Activated effector memory CD4-positive, alpha-beta T cell treated with Interleukin-2 at 50 U/mL for 16 hours (primary cell): ENCODE data around the gene FASLG.
"Not testable (repeated sequence)": the region's sequence is repeated elsewhere in the genome, so short reads cannot be mapped to it uniquely, and the experiment has no call there.

Source experiments
- DNase-seq: peaks from one replicate; pipeline ENCODE4 v3.0.0-alpha.2; 2020

Gene FASLG

DNA sequence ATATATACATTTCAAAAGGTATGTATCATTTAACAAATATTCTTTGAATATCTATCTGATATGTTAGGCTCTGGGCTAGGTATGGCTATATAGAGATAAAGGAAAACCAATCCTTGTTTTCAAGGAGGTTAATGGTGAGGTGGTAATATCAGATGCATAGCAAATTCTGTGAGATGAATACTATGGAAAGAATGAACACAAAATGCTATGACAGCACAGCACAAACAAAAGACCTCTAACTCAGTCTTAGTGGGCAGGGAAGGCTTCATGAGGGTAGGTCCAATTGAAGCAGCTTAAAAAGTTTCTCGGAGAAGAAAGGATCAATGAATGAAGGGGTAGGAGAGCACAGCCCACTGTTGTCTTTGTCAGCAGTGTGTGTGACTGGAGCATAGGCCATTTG is 27.2 kb downstream of the FASLG start:
- DNase-seq = no peak

DNA sequence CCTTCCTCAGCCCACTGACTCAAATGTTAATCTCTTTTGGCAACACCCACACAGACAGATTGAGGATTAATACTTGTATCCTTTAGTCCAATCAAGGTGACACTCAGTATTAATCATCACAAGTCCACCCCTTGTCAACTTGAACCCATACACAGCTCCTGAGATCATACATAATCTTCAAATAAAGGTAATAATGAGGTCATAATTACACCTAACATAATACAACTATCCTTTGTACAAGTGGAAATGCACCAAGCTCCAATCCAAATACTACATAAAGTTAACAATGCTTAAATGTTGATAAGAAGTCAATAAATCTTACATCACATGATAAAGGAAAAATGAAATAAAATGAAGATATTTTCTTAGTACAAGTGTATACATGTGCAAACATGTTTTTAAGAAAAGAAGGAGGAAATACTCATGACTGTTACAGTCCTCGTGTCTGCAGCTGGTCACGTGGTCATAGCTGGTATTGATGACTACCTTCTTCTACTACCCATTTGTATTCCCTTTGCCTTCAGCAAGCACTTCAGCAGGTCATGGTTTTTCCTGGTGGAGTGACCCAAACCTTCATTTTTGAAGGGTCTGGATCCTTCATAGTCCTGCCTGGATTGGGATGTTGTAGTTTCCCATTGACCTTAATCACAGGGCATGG is 29.7 kb downstream of the FASLG start:
- DNase-seq = not testable (repeated sequence)

DNA sequence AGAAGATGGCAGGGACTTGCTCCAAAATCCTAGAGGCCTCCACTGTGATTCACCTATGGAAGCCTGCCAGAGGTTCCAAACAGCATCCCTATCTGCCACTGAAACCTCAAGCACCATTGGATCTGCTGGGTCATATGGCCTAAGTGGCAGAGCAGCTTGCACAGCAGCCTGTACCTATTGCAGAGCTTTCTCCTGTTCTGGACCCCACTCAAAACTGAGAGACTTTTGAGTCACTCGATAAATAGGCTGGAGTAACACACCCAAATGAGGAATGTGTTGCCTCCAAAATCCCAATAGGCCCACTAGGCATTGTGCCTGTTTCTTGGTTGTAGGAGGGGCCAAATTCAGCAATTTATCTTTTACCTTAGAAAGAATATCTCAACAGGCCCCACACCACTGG is 32.0 kb downstream of the FASLG start:
- DNase-seq = not testable (repeated sequence)

DNA sequence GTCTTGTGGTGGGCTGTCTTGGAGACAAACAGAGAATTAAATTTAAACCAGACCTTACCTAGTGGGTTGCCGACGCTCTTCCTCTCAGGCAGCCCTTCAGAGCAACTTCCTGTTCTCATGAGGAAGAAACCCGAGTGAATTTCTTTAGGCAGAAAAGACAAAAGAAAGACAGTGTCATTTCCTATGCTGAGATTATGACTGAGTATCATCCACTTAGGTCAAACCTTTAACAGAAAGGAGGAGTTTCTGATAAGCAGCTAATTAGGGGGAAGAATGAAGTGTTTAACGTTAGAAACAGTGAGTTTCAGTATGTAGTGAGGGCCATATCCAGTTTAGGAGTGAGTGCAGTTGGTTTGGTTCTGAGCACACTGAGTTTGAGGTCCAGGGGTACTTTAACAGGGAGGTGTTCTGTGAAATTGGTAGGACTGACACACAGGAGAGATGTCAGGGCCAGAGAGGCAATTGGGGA is 38.7 kb downstream of the FASLG start:
- DNase-seq = no peak

DNA sequence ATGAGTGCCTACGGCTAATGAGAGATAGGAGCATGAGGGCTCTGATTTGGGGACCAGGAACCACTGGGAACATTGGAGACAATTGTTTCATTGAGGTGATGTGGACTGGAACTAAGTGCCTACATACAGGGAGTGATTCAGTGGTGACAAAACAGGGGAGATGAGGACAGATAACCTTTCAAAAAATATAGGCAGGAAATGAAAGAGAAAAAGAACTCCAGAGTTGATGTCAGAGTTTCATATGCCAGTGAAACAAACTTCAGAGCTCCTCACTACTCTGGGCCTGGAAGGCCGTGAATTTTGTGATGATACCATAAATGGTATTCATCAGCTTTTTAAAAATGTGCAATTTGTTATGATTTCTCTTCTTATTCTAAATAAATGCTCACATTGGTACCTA is 39.3 kb downstream of the FASLG start:
- no peak for DNase-seq

DNA sequence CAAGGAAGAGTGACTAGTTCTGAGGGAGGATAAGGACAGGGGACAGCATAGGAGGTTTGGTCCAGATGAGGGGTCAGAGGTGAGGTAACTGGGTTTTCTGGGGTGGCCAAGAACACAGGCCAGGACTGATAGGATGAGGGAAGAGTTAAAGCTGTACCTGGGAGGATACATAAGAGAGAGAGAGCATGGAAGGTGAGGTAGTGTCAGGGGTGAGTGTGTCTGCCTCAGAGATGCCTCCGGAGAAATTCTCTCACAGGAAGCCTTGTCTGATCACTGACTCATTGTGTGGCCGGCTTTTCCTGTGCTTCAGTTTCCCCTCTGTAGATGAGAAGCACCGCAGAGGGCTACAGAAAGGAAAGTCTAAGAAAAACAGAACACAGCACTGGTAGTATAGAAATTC is 40.2 kb downstream of the FASLG start:
- DNase-seq = peak; percentile 68

DNA sequence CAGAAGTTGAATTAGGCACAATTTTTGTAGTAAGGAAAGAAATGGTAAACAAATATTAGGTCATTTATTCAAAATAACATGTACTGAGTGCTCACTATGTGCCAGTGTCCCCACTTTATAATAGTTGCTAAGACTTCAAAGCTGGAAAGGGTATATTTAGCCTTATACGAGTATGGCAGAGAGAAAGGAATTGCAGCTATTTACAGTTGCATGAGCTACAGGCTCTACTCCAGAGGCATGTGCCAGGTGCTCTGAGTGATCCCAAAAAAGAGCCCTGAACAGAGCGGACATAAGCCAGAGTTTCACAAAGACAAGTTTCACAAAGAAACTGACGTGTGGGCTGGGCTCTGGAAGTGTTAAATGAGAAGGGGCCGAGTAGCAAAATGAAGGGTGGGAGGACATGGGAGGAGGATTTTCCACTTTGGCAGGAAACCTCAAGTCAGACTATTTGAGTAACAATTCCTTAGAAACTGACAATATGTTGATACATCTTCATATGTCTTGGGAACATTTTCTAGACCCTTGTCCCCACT is 40.9 kb downstream of the FASLG start:
- no peak for DNase-seq

DNA sequence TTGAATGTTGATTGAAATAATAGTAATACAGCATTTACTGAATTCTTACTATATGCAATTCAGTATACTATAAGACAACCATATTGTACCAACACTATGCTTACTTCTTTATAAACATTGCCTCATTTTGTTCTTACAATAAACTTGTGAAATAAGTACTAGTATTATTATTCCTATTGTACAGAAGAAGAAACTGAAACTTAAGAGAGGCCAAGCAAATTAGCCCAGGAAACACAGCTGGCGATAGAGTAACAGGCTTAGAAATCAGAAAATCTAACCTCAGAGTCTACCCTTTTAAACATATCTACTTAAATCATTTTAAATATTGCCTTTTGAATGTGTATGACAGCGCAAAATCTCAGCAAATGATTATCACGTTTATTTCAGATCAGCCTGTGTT is 41.7 kb downstream of the FASLG start:
- DNase-seq = no peak

DNA sequence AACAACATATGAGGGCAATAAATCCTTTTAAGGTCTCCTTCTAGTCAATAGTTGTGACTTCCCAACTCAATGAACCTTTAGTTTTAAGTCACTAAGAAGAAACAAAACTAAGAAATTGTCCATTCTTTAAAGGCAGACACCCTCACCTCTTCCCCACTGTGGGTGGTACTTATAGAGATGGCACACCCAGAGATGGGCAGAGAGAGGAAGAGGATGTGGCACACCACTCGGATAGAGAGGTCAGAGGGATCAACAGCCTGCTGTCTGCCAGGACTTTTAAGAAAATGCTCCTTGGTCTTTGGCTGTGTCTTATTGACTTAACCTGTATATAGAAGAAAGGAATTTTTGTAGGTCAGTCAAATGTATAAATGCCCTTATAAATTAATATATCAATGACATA is 45.1 kb downstream of the FASLG start:
- no peak for DNase-seq

DNA sequence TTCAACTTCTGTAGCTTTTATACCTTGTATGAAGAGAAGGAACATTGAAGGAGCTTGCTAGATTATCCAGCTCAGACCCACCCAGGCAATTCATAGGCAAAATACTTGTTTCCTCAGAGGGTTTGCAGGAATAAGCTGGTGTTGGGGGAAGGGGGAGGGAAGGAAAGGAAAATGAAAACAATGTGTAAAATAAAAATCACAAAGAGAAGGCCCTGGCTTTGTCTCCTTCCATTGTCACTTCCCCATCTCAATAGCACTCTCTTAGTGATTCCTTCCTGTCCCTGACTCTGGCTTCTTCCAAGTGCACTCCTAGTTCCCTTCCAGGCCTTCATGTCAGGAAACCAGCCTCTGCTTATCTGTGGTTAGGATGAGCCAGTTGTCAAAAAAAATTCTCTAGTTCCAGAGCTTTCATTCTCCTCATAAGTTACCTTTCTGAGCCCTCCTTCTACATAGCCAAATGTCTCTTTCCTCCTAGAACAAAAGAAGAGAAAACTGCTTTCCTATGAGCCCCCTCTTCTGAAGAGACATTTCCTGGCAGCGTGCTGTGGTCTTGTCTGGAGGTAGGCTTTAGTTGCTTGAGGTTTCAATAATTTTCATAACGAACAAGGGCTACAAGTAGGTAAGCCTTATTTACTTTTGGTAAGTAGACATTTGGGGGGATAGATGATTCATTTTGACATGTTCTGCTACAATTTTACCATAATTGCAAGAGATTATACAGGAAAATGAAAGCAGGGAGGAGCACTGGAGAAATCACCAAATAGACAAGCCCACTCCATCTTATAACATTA is 45.7 kb downstream of the FASLG start:
- DNase-seq = no peak

DNA sequence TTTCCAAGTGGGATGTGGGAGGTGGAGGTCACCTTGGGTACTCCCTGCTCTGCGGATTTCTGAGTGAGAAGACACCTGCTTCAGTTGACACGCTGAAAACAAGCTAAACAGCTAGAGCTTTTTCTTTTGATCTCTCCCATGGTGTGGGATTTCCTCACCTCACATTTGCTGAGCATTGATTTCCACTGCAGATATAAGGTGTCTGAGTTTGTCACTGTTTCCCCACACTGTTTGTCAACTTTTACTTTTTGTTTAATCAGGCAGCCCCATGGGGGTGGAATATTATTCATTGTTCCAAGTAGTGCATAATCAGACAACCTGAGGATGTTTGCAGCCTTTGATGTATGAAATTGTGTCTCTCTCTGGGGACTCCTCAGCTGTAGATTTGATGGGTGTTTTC is 49.5 kb downstream of the FASLG start:
- DNase-seq = no peak

DNA sequence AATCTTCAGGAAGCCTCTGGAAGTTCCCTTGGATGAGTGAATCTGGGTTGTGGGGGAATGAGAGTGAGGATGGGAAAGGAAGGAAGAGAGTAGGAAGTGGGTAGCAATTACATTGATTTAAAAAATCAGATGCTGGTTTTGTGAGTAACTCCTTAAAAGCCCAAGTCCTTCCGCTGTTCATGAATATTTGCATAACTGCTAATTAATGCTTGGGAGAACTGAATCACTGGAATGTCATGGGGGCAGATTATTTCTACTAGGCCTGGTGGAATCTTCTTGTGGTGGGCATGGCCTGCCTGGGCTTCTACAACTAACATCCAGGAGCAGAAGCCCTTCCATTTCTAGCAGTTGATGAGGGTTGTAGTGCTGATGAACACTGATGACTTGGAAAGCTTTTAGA is 52.7 kb downstream of the FASLG start:
- DNase-seq = no peak

DNA sequence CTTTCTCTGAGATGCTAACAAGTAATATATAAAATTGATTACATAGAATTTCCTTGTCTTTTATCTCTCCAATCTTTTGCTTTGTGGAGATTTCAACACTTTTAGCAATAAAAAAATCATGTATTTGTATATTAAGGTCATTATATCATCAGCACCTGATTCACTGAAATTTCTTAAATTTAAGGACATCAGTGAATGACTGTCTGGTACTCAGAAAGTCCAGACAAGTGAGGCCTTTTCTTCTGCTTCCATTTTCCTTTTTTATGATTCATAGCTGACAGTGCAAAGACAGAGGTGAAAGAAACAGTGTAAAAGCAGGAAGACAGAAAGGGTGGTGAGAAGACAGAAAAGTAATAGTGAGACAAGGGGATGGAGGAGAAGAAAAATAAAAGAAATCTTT is 54.6 kb downstream of the FASLG start:
- DNase-seq = no peak
